Suprapubic skin (tissue), 3 donors: ENCODE results near the gene MAN1C1.

Experiments
- POLR2A ChIP-seq, 2 donors: fragments of 450-650 bp; IDR thresholded peaks; one replicate each; pipeline ENCODE4 v1.6.1; 2017; ENCODE audit warnings: antibody characterized with exemption in 2 of 2, mild to moderate bottlenecking in 2 of 2, moderate library complexity in 2 of 2
- TF ChIP-seq, protein P1 (sequence below), 2 donors: fragments of 200-600 bp in 1 of 2; fragments of 450-650 bp in 1 of 2; sonication (generic) in 1 of 2; IDR thresholded peaks; one replicate each; pipeline ENCODE4 v1.5.1; 2016 to 2019; ENCODE audit warnings: antibody characterized with exemption in 2 of 2, mild to moderate bottlenecking in 1 of 2, moderate library complexity in 1 of 2

DNA sequence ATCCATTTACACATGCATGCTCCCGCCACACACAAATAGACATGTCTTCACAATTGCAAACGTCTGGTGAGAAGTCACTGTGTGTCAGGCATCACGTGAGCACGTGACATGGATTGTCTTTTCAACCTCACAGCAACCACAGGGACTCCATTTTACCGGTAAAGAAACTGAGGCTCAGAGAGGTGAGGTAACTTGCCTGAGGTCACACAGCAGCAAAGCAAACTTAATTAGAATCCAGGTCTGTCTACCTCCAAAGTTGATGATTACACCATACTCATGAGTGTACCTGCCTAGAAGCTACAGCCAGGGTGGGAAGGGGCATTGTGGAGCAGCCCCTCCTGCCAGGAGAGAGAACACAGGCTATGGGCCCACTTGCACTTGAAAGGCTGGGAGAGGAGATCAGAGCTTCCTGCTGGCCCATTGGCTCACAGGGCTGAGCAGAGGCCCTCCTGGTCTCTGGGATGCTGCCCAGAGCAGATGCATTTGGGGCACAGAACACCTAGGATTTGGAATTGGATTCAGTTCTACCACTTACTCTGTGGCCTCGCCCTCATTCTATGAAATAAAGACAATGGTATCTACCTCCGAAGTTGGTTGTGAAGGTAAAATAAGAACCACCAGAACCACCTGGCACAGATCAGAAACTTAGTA is 139.0 kb downstream of the MAN1C1 start:
- TF ChIP-seq, protein P1, sequence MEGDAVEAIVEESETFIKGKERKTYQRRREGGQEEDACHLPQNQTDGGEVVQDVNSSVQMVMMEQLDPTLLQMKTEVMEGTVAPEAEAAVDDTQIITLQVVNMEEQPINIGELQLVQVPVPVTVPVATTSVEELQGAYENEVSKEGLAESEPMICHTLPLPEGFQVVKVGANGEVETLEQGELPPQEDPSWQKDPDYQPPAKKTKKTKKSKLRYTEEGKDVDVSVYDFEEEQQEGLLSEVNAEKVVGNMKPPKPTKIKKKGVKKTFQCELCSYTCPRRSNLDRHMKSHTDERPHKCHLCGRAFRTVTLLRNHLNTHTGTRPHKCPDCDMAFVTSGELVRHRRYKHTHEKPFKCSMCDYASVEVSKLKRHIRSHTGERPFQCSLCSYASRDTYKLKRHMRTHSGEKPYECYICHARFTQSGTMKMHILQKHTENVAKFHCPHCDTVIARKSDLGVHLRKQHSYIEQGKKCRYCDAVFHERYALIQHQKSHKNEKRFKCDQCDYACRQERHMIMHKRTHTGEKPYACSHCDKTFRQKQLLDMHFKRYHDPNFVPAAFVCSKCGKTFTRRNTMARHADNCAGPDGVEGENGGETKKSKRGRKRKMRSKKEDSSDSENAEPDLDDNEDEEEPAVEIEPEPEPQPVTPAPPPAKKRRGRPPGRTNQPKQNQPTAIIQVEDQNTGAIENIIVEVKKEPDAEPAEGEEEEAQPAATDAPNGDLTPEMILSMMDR (IDR thresholded peaks at IDR 0.05), result no peak
- no peak for TF ChIP-seq POLR2A (IDR thresholded peaks at IDR 0.05)
